Stimulated activated CD8-positive, alpha-beta memory T cell treated with anti-CD3 and anti-CD28 coated beads, Interleukin-7, amount 100 ng/mL, for 48 hours (primary cell): Measurements from ENCODE around the gene PADI1.

ENCODE experiments used
- DNase-seq, 2 donors: peaks; one replicate each; pipeline ENCODE4 v3.0.0-alpha.2; 2020; ENCODE audit warnings: low read depth in 1 of 2; ENCODE audit errors: extremely low read depth in 1 of 2

Gene PADI1

DNA sequence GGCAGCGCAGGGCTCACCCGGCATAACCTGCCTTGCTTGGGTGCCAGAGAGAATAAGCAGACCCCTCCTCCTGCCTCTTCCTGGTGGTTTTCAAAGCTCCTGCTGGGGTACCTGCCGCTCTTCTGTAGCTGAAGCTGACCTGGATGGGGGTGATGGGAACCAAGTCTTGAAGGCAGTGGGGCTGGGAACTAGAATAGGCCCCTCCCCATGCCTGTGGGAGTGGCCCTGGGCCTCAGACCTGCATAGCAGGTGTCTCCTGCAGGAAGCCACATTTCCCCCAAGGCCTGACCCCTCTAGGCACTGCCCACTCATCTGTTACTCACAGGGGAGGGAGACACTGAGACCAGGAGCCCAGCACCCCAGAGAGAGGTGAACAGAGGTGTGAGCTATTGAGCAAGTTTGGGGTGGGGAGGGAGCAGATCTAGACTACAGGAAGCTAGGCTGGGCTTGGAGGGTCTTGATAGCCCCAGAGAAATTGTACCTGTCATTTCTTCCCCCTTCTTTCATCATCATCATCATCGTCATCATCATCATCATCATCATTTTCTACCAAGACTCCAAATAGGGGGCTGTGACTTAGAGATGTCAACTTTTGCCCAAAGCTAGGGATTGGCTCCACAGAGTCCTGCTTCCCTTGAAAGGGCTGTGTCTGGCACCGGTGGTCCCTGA, 10.1 kb downstream of the PADI1 start:
- no peak for DNase-seq

GRCh38 chr1:17215545-17215890, 10.6 kb downstream of the PADI1 start:
- DNase-seq: no peak

GRCh38 chr1:17216078-17216477, 11.2 kb downstream of the PADI1 start:
- DNase-seq: no peak

DNA sequence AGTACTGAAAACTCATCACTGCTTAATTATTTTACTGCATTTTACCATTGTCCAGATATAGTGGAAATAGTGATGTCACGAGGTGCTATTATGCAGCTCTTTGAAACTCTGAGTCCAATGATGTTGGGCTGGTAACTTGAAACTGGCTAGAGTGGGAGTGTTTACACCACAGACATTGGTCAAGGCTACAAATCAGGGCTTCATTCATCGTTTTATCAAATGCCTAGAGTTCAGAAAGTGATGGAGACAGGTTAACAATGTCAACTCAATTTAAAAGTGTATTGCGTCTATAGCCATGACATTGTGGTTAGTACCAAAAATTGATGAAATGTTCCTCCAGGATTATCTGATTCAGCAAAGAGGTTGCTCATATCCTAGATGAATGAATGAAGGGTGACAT, 12.7 kb downstream of the PADI1 start:
- no peak for DNase-seq

- no peak for DNase-seq
These were observed 14.0 kb downstream of the PADI1 start for GRCh38 chr1:17218939-17219338.

- DNase-seq: no peak
These were observed 15.4 kb downstream of the PADI1 start for GRCh38 chr1:17220287-17220686.

DNA sequence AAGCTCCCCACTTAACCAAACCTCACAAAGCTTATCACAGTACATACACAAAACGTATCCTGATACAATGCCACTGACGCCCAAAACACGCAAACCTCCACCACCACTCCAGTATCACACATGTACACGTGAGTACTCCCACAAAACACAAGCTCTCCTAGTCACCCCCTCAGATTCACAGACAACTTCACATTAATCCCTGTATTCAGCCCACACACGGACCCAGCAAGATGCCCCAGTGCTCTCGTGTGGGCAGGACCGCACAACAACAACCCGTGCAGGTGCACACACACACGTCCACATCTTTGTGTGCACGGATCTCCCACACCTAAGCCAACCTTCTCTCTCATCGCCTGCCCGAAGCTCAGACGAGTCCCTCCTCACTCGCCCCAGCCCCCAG, 17.6 kb downstream of the PADI1 start:
- DNase-seq: no peak

GRCh38 chr1:17224434-17224833, 19.5 kb downstream of the PADI1 start:
- DNase-seq: no peak

GRCh38 chr1:17225140-17225539, 20.2 kb downstream of the PADI1 start:
- no peak for DNase-seq

- DNase-seq: no peak
These were observed 22.5 kb downstream of the PADI1 start for GRCh38 chr1:17227358-17227915.

- DNase-seq: no peak
These were observed 23.7 kb downstream of the PADI1 start for GRCh38 chr1:17228619-17229018.

DNA sequence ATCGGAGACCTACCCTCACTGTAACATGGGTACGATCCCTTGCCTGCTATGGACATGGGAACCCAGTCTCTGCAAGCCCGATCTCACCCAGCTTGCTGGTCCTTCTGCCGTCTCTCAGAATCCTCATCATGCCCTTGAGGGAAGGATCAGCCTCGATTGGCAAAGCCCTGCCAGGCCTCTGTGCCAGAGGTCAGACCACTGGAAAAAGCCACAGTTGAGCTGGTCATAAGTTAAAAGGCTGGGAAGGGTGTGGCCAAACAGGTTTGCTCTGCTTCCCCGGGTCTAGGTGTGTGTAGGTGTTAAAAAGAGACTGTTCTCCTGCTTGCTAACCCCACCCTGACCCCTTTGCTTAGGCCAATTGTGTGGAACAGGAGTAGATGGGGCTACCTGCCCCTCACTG, 24.5 kb downstream of the PADI1 start:
- DNase-seq: no peak

DNA sequence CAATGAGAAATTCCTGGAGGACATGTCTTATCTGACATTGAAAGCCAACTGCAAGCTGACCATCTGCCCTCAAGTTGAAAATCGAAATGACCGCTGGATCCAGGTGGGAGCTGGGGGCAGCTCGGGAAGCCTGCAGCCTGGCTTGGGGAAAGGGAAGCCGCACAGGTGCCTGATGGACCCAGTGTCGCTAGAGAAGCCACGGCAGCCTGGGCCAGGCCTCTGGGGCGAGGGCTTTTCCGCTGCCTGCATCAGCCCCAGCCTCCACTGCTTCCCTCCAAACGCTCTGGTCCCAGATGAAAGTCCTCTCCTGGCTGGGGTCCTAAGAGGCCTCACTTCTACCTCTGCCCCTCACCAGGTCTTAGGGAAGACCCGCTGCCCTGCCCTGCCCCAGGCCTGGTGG, 25.2 kb downstream of the PADI1 start:
- DNase-seq: no peak

GRCh38 chr1:17230671-17231310, 25.9 kb downstream of the PADI1 start:
- no peak for DNase-seq

DNA sequence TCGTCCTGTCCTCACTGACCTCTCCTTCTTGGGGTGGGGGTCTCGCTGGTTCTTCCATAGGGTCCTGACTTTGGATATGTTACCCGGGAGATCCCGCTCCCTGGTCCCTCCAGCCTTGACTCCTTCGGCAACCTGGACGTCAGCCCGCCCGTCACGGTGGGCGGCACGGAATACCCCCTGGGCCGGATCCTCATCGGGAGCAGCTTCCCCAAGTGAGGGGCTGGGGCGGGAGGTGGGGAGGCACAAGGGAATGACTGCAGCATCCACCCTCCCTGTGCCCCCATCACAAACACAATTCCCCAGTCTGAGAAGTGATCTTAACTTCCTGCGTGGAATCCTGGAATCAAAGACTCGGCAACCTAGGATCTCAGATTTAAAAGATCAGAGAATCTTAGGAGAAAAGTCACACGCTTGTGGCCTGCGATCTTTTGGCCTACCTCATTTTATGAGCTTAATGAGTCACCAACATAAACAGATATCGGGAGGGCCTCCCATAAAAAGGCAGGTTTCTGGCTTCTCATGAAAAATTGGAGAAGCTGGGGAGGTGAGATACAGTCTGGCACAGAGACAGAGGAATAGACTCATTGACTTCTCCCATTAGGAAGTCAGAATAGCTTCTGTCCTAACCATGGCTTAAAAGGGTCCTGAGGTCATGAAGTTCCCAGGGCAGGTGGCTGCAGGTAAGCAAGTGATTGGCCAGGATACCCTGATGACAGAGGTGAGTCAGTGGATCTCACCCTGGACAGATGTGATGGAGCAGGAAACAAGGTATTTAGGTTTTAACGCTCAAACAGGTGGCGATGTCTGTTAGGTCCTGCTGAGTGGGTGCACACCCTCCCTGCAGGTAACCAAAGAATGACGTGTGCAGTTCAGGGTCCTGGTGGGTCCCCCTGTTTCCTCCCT, 28.1 kb downstream of the PADI1 start:
- DNase-seq: no peak

DNA sequence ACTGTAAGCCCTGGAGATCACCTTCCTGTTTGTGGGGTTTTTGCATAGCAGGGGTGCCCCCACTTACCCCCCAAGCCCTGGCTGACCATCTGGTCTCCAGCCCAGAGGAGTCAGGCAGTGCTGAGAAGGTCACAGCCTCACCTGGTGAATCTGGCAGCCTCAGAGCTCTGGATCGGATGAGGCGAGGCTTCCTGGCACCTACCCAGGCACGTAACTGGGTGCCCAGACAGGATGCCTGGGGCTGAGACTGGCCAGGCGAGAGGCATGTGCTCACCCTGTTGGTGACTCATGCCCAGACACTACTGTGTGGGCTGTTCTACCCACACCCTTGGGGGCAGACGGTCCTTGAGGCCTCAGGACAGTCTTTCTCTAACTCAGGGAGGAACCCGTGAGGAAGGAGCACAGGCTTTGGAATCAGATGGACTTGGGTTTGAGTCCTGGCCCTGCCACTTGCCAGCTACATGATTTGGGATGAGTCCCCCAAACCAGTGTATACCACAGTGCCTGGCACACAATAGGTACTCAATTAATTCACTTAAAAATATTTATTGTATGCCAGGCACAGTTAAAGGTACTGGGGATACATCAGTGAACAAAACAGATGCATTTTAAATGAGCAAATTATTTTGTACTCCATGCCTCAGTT, 28.9 kb downstream of the PADI1 start:
- DNase-seq: no peak

GRCh38 chr1:17234405-17234804, 29.5 kb downstream of the PADI1 start:
- no peak for DNase-seq

DNA sequence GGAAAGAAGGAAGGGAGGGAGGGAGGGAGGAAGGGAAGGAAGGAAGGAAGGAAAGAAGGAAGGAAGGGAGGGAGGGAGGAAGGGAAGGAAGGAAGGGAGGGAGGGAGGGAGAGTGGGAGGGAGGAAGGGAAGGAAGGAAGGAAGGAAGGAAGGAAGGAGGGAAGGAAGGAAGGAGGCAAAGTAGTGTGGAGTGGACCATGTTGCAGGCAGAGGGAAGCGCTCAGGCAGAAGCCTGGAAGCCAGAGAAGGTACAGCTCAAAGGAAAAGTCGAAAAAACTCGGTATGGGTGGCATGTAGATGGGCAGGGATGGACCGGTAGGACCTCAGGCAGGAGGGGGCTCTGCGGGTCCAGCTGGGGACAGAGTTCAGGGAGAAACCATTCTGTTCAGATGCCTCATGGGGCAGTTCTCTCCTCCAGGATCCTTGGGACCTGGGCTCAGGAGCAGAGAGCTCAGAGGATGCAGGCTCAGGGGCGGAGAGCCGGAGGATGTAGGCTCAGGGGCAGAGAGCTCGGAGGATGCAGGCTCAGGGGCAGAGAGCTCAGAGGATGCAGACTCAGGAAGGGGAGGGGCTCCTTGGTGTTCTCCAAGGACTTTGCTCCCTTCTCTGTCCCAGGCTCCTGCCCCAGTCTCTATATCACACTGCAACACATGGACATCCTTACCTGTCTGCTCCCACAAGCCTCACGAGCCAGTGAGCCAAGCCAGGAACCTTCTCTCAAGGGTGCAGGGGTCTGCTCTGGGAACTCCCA, 30.4 kb downstream of the PADI1 start:
- DNase-seq: no peak

DNA sequence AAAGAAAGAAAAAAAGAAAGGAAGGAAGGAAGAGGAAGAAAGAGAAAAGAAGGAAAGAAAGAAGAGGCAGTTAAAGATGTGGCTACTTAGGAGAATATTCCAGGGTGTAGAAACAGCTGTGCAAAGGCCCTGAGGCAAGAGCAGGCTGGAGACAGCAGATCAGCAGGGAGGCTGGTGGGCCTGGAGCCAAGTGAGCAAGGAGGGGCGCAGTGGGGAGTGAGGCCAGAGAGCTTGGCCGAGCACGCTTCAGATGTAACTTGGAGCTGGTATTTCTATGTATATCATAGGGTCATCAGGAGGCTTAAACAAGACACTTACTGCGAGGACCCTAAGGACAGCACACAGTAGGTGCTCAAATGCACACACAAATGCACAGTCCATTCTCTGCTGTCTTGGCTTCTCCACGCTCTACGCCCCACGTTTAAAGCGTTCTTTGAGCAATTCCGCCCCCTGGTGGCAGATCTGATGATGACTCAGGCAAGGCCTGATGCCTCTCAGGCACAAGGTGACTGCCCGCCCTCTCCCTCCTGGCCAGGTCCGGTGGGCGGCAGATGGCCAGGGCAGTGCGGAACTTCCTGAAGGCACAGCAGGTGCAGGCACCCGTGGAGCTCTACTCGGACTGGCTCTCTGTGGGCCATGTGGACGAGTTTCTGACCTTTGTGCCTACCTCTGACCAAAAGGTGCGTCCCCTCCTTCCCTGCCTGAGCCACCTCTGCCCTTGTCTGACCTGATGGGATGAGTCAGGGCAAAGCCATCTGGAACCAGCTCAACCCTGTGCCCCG, 32.0 kb downstream of the PADI1 start:
- peak; percentile 53 to 75 for DNase-seq

GRCh38 chr1:17237561-17237903, 32.6 kb downstream of the PADI1 start:
- DNase-seq: no peak
